A549 (cell line): ENCODE results near the gene PARD3B. TPM values are rescaled to one million over a fixed set of nuclear protein-coding genes. Genes with fewer than 3 reads are reported as not detected.

Experiments
- ATAC-seq, 2 experiments: fragments of 200-7000 bp in 1 of 2; fragments of >200 bp in 1 of 2; cut with Nextera tagmentation in 1 of 2; cut with Tn5 transposase in 1 of 2; 3 replicates each; pipeline versions ENCODE4 v1.8.0 to v1.9.1; 2018 to 2020; ENCODE audit warnings: mild to moderate bottlenecking in 1 of 2, moderate library complexity in 1 of 2
- CTCF ChIA-PET: fragments of 300-600 bp; sonication (Branson Sonifier 250); formaldehyde crosslinking; extraction: SDS; loops from one replicate; lab custom pipeline; 2021; ENCODE audit warnings: antibody characterized with exemption, inconsistent platforms; lab: Yijun Ruan, JAX
- POLR2A ChIA-PET: fragments of 350-600 bp; formaldehyde crosslinking; extraction: SDS; loops from one replicate; lab custom pipeline; 2021; ENCODE audit warnings: antibody characterized with exemption, inconsistent platforms; lab: Yijun Ruan, JAX
- DNase-seq, 2 experiments: peaks; one replicate each; pipeline versions ENCODE4 v3.0.0 to v3.0.0-alpha.2; 2011 to 2016; ENCODE audit warnings: low read depth in 1 of 2, low spot score in 1 of 2
- FAIRE-seq: peaks from 2 replicates; lab custom pipeline; 2011; peaks lifted over from hg19 to GRCh38; lab: Jason Lieb, UNC
- H3K27ac ChIP-seq, 2 experiments: fragments of >200 bp; sonication (Bioruptor Twin); formaldehyde crosslinking; 3 replicates each; pipeline ENCODE4 v1.5.1; 2016 to 2017
- H3K4me1 ChIP-seq: fragments of >200 bp; sonication (Bioruptor Twin); formaldehyde crosslinking; 3 replicates; pipeline ENCODE4 v1.6.1; 2016
- H3K4me2 ChIP-seq: fragments of >200 bp; sonication (Bioruptor Twin); formaldehyde crosslinking; 3 replicates; pipeline ENCODE4 v1.6.1; 2016
- H3K4me3 ChIP-seq: fragments of >200 bp; sonication (Bioruptor Twin); formaldehyde crosslinking; 3 replicates; pipeline ENCODE4 v1.5.1; 2016
- H3K9me3 ChIP-seq: fragments of >200 bp; sonication (Bioruptor Twin); formaldehyde crosslinking; 3 replicates; pipeline ENCODE4 v1.6.1; 2016
- CHD2 ChIP-seq: fragments of 150-350 bp; IDR thresholded peaks from 2 replicates; pipeline ENCODE4 v1.6.1; 2014; ENCODE audit warnings: low read length; ENCODE audit not compliant: partially characterized antibody
- EHMT2 ChIP-seq: fragments of 200-600 bp; sonication (generic); IDR thresholded peaks from 2 replicates; pipeline ENCODE4 v1.6.1; 2016; ENCODE audit warnings: antibody characterized with exemption, low read depth, mild to moderate bottlenecking, moderate library complexity
- EP300 ChIP-seq, 2 experiments: fragments of >200 bp; sonication (Bioruptor Twin); formaldehyde crosslinking; IDR thresholded peaks; 2 replicates in 1 of 2; 3 replicates in 1 of 2; pipeline ENCODE4 v1.6.1; 2016 to 2017
- FOSL2 ChIP-seq, 2 experiments: fragments of 450-650 bp in 1 of 2; fragments of >200 bp in 1 of 2; sonication (Bioruptor Twin) in 1 of 2; formaldehyde crosslinking; IDR thresholded peaks; 2 replicates each; pipeline versions ENCODE4 v1.5.0 to v1.6.1; 2016 to 2020; ENCODE audit warnings: mild to moderate bottlenecking in 1 of 2, moderate library complexity in 1 of 2
- FOXS1 ChIP-seq: fragments of 250-450 bp; sonication (Bioruptor Pico); IDR thresholded peaks from 2 replicates; pipeline ENCODE4 v1.5.0; 2020; ENCODE audit warnings: mild to moderate bottlenecking, moderate library complexity
- GATA3 ChIP-seq: IDR thresholded peaks from 2 replicates; pipeline ENCODE4 v1.6.1; 2012; ENCODE audit warnings: borderline replicate concordance
- HEYL ChIP-seq: fragments of 250-450 bp; sonication (Bioruptor Pico); IDR thresholded peaks from 2 replicates; pipeline ENCODE4 v1.8.0; 2021; ENCODE audit warnings: mild to moderate bottlenecking, moderate library complexity
- HOXB5 ChIP-seq: fragments of 250-450 bp; sonication (Bioruptor Pico); IDR thresholded peaks from 2 replicates; pipeline ENCODE4 v1.5.0; 2020; ENCODE audit warnings: mild to moderate bottlenecking, moderate library complexity
- MAFK ChIP-seq: fragments of 450-650 bp; IDR thresholded peaks from 2 replicates; pipeline ENCODE4 v1.6.1; 2014; ENCODE audit not compliant: partially characterized antibody
- NFE2L2 ChIP-seq: fragments of 150-350 bp; conservative IDR thresholded peaks from 2 replicates; pipeline ENCODE4 v1.6.1; 2014; ENCODE audit warnings: low read length
- NPAS2 ChIP-seq: fragments of 250-450 bp; sonication (Bioruptor Pico); IDR thresholded peaks from 2 replicates; pipeline ENCODE4 v1.8.0; 2022; ENCODE audit warnings: mild to moderate bottlenecking, moderate library complexity, borderline replicate concordance
- POLR2A ChIP-seq: IDR thresholded peaks from 2 replicates; pipeline ENCODE4 v1.6.1; 2012; ENCODE audit warnings: mild to moderate bottlenecking, low read length
- POLR2AphosphoS2 ChIP-seq: conservative IDR thresholded peaks from 2 replicates; pipeline ENCODE4 v1.6.1; 2012; ENCODE audit warnings: low read length, improper control_type of control experiment, inconsistent platforms
- RAD21 ChIP-seq, 2 experiments: fragments of >200 bp in 1 of 2; sonication (Bioruptor Twin) in 1 of 2; formaldehyde crosslinking in 1 of 2; IDR thresholded peaks in 1 of 2; conservative IDR thresholded peaks in 1 of 2; 2 replicates in 1 of 2; 3 replicates in 1 of 2; pipeline ENCODE4 v1.6.1; 2012 to 2018; ENCODE audit warnings: inconsistent platforms in 1 of 2
- RARB ChIP-seq: fragments of 250-450 bp; sonication (Bioruptor Pico); IDR thresholded peaks from 2 replicates; pipeline ENCODE4 v1.8.0; 2021; ENCODE audit warnings: mild to moderate bottlenecking, moderate library complexity
- RFX5 ChIP-seq: fragments of 450-650 bp; IDR thresholded peaks from 2 replicates; pipeline ENCODE4 v1.7.1; 2014; ENCODE audit warnings: antibody characterized with exemption, mild to moderate bottlenecking, moderate library complexity
- SREBF2 ChIP-seq: fragments of 450-650 bp; IDR thresholded peaks from 2 replicates; pipeline ENCODE4 v1.6.1; 2014; ENCODE audit warnings: mild to moderate bottlenecking, moderate library complexity
- TFCP2L1 ChIP-seq: fragments of 250-450 bp; sonication (Bioruptor Pico); IDR thresholded peaks from 2 replicates; pipeline ENCODE4 v1.5.0; 2021; ENCODE audit warnings: mild to moderate bottlenecking
- TP53 ChIP-seq: fragments of 250-450 bp; sonication (Bioruptor Pico); IDR thresholded peaks from 2 replicates; pipeline ENCODE4 v1.5.0; 2021; ENCODE audit warnings: mild to moderate bottlenecking, moderate library complexity
- ZFP36 ChIP-seq: fragments of 450-650 bp; IDR thresholded peaks from 2 replicates; pipeline ENCODE4 v1.6.1; 2014; ENCODE audit warnings: borderline replicate concordance; ENCODE audit not compliant: partially characterized antibody
- WGBS: methylation state at CpG from one replicate; pipeline ENCODE4 v1.1.6; 2017; ENCODE audit errors: missing lambda C conversion rate; 5-methylcytosine and 5-hydroxymethylcytosine counted together
- polyA plus RNA-seq, 4 experiments: library from polyadenylated mRNA; depleted of rRNA in 3 of 4; stranded (reverse); fragments of >200 nt; fragmentation: RNase III in 1 of 4; extraction: RNeasy Plus Mini Kit Qiagen cat#74134 plus additional on column Dnase treatment in 1 of 4; gene quantifications; 2 replicates in 3 of 4; 3 replicates in 1 of 4; pipeline ENCODE4 v1.2.3, GENCODE V29; 2011 to 2017
- TF ChIP-seq, protein P1 (sequence below): fragments of 200-600 bp; sonication (generic); IDR thresholded peaks from 2 replicates; pipeline ENCODE4 v1.6.1; 2016; ENCODE audit warnings: antibody characterized with exemption, mild to moderate bottlenecking, moderate library complexity
- TF ChIP-seq, protein P2 (sequence below): IDR thresholded peaks from 2 replicates; pipeline ENCODE4 v1.6.1; 2012
- TF ChIP-seq, protein P3 (sequence below): fragments of >200 bp; sonication (Bioruptor Twin); formaldehyde crosslinking; IDR thresholded peaks from 3 replicates; pipeline ENCODE4 v1.6.1; 2016
- TF ChIP-seq, protein P4 (sequence below): fragments of >200 bp; sonication (Bioruptor Twin); formaldehyde crosslinking; IDR thresholded peaks from 3 replicates; pipeline ENCODE4 v1.5.1; 2016
- TF ChIP-seq, protein P5 (sequence below): fragments of 450-650 bp; IDR thresholded peaks from 2 replicates; pipeline ENCODE4 v1.6.1; 2014; ENCODE audit warnings: antibody characterized with exemption

The PARD3B gene
- polyA plus RNA-seq, 2 of the 4 experiments (the other 2 are of a cell fraction): 1.2 to 2.4 TPM

DNA sequence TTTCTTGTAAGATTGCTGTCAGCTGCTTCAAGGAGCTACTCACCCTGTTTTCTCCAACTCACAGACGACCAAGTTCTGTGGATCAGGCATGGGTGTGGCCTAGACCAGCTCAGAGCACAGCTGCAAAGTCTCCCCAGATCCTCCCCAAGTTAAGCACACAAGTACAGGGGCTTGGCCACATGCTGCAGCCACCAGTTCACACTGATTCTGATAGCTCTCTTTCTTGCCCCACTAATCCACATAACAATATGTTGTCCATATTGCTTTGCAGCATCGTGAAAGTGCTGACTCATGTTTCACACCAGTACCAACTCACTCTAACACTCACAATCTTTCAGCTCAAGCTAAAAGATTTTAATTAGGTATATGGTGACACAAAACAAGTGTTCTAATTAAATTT, 437.0 kb downstream of the PARD3B start:
- CTCF ChIA-PET: no interaction called here
- WGBS: 54% methylated on average over 2 of the region's 2 CpGs
- peak; percentile 96 for TF ChIP-seq MAFK
- TF ChIP-seq NFE2L2: peak; percentile 71
- no peak for TF ChIP-seq GATA3
- peaks cover 7% of the 10 kb centered on the region; the same call in 2 of the 3 replicates for H3K4me1 ChIP-seq
- ATAC-seq: no peak
- H3K9me3 ChIP-seq: no peaks in the 10 kb centered on the region
- peak in 1 of 2 experiments; percentile 2 for DNase-seq
- H3K4me3 ChIP-seq: no peak overlapping the region
- FAIRE-seq: no peak
- peak overlapping the region; percentile 33 to 68; a peak in 4 of 6 replicates for H3K27ac ChIP-seq
- POLR2A ChIA-PET: no interaction called here
- no peak overlapping the region for H3K4me2 ChIP-seq

DNA sequence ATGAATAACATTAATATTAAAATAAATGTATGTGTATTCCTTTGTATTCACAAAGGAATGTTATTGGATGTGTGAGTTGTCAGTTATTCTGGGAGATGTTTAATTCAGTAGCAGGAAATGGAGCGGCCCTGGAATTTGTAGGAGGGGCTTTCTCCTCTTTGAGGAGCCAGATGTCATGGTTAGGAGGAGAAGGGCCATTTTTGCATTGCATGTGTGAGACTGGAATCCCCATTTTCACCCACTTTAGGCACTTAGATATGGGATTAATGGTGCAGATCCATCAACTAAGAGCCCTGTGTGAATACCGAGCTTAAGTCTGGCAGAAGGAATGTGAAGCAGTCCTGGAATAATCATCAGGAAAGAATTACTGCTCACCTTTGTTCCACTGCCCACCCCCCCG, 439.2 kb downstream of the PARD3B start:
- TF ChIP-seq, protein P1, sequence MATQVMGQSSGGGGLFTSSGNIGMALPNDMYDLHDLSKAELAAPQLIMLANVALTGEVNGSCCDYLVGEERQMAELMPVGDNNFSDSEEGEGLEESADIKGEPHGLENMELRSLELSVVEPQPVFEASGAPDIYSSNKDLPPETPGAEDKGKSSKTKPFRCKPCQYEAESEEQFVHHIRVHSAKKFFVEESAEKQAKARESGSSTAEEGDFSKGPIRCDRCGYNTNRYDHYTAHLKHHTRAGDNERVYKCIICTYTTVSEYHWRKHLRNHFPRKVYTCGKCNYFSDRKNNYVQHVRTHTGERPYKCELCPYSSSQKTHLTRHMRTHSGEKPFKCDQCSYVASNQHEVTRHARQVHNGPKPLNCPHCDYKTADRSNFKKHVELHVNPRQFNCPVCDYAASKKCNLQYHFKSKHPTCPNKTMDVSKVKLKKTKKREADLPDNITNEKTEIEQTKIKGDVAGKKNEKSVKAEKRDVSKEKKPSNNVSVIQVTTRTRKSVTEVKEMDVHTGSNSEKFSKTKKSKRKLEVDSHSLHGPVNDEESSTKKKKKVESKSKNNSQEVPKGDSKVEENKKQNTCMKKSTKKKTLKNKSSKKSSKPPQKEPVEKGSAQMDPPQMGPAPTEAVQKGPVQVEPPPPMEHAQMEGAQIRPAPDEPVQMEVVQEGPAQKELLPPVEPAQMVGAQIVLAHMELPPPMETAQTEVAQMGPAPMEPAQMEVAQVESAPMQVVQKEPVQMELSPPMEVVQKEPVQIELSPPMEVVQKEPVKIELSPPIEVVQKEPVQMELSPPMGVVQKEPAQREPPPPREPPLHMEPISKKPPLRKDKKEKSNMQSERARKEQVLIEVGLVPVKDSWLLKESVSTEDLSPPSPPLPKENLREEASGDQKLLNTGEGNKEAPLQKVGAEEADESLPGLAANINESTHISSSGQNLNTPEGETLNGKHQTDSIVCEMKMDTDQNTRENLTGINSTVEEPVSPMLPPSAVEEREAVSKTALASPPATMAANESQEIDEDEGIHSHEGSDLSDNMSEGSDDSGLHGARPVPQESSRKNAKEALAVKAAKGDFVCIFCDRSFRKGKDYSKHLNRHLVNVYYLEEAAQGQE: no peak
- TF ChIP-seq EP300 (IDR thresholded peaks at IDR 0.05): no peak
- TF ChIP-seq RAD21 (conservative IDR thresholded peaks at IDR 0.05 in 1 of 2, IDR thresholded peaks at IDR 0.05 in 1 of 2): no peak
- no peak for TF ChIP-seq EHMT2
- TF ChIP-seq GATA3: no peak
- no peaks in the 10 kb centered on the region for H3K9me3 ChIP-seq
- no peak overlapping the region for H3K27ac ChIP-seq
- CTCF ChIA-PET: no interaction called here
- FAIRE-seq: no peak
- peaks cover 7% of the 10 kb centered on the region; the same call in 2 of the 3 replicates for H3K4me1 ChIP-seq
- WGBS: 74% methylated on average over 3 of the region's 3 CpGs
- POLR2A ChIA-PET: no interaction called here
- no peak for ATAC-seq
- no peak overlapping the region for H3K4me2 ChIP-seq
- DNase-seq: no peak
- no peak overlapping the region for H3K4me3 ChIP-seq

DNA sequence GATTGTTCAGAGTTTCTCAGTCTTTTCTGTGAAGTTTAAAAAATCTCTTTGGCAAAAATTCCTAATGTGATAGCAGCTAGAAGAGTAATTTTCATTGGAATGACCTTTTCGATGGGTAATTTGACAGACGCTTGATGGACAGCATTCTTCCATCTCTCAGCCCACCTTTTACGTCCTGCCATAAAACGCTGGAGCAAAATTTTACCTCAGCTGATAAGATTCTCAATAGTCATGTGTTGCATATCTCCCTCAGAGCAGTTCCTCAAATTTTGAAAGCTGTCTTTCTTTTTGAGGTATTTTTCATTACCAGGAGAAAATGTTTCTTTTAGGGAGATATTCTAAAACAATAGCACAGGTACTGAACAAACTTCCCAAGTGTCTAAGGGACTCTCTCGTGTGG, 441.4 kb downstream of the PARD3B start:
- 68% methylated on average over 5 of the region's 5 CpGs for WGBS
- FAIRE-seq (no peak), DNase-seq (no peak), ATAC-seq (no peak)
- no peaks in the 10 kb centered on the region for H3K9me3 ChIP-seq
- ChIA-PET POLR2A (no interaction called here), CTCF (interaction anchor here (1.6 kb wide), 1 partner anchor 27 kb away, joined by 3 read pairs; no protein-coding TSS in a partner anchor)
- TF ChIP-seq TFCP2L1 (CRISPR knock-in tag) (no peak), RAD21 (conservative IDR thresholded peaks at IDR 0.05 in 1 of 2, IDR thresholded peaks at IDR 0.05 in 1 of 2) (no peak), HEYL (no peak), HOXB5 (no peak), SREBF2 (no peak), CHD2 (no peak), RFX5 (no peak), POLR2A (no peak), RARB (CRISPR knock-in tag) (no peak), FOSL2 (IDR thresholded peaks at IDR 0.05) (no peak), FOSL2 (CRISPR knock-in tag; IDR thresholded peaks at IDR 0.05) (no peak), ZFP36 (no peak), TP53 (CRISPR knock-in tag) (no peak), NPAS2 (CRISPR knock-in tag) (no peak), FOXS1 (CRISPR knock-in tag) (no peak), POLR2AphosphoS2 (no peak)
- TF ChIP-seq, protein P2, sequence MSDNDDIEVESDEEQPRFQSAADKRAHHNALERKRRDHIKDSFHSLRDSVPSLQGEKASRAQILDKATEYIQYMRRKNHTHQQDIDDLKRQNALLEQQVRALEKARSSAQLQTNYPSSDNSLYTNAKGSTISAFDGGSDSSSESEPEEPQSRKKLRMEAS: no peak
- TF ChIP-seq, protein P3, sequence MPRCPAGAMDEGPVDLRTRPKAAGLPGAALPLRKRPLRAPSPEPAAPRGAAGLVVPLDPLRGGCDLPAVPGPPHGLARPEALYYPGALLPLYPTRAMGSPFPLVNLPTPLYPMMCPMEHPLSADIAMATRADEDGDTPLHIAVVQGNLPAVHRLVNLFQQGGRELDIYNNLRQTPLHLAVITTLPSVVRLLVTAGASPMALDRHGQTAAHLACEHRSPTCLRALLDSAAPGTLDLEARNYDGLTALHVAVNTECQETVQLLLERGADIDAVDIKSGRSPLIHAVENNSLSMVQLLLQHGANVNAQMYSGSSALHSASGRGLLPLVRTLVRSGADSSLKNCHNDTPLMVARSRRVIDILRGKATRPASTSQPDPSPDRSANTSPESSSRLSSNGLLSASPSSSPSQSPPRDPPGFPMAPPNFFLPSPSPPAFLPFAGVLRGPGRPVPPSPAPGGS: no peak
- TF ChIP-seq, protein P4, sequence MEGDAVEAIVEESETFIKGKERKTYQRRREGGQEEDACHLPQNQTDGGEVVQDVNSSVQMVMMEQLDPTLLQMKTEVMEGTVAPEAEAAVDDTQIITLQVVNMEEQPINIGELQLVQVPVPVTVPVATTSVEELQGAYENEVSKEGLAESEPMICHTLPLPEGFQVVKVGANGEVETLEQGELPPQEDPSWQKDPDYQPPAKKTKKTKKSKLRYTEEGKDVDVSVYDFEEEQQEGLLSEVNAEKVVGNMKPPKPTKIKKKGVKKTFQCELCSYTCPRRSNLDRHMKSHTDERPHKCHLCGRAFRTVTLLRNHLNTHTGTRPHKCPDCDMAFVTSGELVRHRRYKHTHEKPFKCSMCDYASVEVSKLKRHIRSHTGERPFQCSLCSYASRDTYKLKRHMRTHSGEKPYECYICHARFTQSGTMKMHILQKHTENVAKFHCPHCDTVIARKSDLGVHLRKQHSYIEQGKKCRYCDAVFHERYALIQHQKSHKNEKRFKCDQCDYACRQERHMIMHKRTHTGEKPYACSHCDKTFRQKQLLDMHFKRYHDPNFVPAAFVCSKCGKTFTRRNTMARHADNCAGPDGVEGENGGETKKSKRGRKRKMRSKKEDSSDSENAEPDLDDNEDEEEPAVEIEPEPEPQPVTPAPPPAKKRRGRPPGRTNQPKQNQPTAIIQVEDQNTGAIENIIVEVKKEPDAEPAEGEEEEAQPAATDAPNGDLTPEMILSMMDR: no peak
- TF ChIP-seq, protein P5, sequence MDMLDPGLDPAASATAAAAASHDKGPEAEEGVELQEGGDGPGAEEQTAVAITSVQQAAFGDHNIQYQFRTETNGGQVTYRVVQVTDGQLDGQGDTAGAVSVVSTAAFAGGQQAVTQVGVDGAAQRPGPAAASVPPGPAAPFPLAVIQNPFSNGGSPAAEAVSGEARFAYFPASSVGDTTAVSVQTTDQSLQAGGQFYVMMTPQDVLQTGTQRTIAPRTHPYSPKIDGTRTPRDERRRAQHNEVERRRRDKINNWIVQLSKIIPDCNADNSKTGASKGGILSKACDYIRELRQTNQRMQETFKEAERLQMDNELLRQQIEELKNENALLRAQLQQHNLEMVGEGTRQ: no peak
- H3K27ac ChIP-seq: no peak overlapping the region
- no peak overlapping the region for H3K4me2 ChIP-seq
- H3K4me1 ChIP-seq: peaks cover 7% of the 10 kb centered on the region; the same call in 2 of the 3 replicates
- no peak overlapping the region for H3K4me3 ChIP-seq
